DOHH2 (cell line): ENCODE measurements around the gene CYB5B.

Experiments
- CTCF ChIP-seq: fragments of 200-600 bp; sonication (generic); IDR thresholded peaks from one replicate; pipeline ENCODE4 v1.5.1; 2014; ENCODE audit warnings: antibody characterized with exemption, mild to moderate bottlenecking, low read depth, low read length; ENCODE audit not compliant: poor library complexity, severe bottlenecking
- EZH2phosphoT487 ChIP-seq: fragments of 200-600 bp; sonication (generic); IDR thresholded peaks from 2 replicates; pipeline ENCODE4 v1.6.1; 2017; ENCODE audit warnings: borderline replicate concordance, mild to moderate bottlenecking, antibody characterized with exemption, low read length, moderate library complexity, mixed read lengths

- TF ChIP-seq CTCF: no peak
- no peak for TF ChIP-seq EZH2phosphoT487
These were observed 42.7 kb downstream of the CYB5B start for GRCh38 chr16:69467080-69467479.
